OCI-LY1 (cell line): Measurements from ENCODE around the gene CA9.

ENCODE experiments used
- H2AFZ ChIP-seq: fragments of 200-600 bp; sonication (generic), shearing (Covaris generic); 2 replicates; pipeline ENCODE4 v1.6.0; 2014; ENCODE audit warnings: antibody characterized with exemption, mild to moderate bottlenecking, low read length
- H3F3A ChIP-seq: fragments of 200-600 bp; sonication (generic), shearing (Covaris generic); 2 replicates; pipeline ENCODE4 v1.6.0; 2014; ENCODE audit warnings: mild to moderate bottlenecking, antibody characterized with exemption, low read length, moderate library complexity; ENCODE audit not compliant: insufficient read depth
- H3K27ac ChIP-seq: fragments of 200-600 bp; sonication (generic); 2 replicates; pipeline ENCODE4 v1.5.1; 2014; ENCODE audit warnings: low read length, mixed run types, mild to moderate bottlenecking, low read depth; ENCODE audit not compliant: poor library complexity, severe bottlenecking
- H3K27me3 ChIP-seq: fragments of 200-600 bp; sonication (generic); 2 replicates; pipeline ENCODE4 v1.6.0; 2014; ENCODE audit warnings: antibody characterized with exemption, mild to moderate bottlenecking, low read length, moderate library complexity; ENCODE audit not compliant: insufficient read depth
- H3K36me3 ChIP-seq: fragments of 200-600 bp; sonication (generic); 2 replicates; pipeline ENCODE4 v1.6.1; 2014; ENCODE audit warnings: mild to moderate bottlenecking, antibody characterized with exemption, low read length, moderate library complexity, mixed read lengths; ENCODE audit not compliant: insufficient read depth
- H3K4me1 ChIP-seq: fragments of 200-600 bp; sonication (generic); 2 replicates; pipeline ENCODE4 v1.5.1; 2014; ENCODE audit warnings: mild to moderate bottlenecking, low read length, moderate library complexity; ENCODE audit not compliant: insufficient read depth, severe bottlenecking
- H3K4me2 ChIP-seq: fragments of 200-600 bp; sonication (generic), shearing (Covaris generic); 2 replicates; pipeline ENCODE4 v1.6.1; 2014; ENCODE audit warnings: low read length
- H3K4me3 ChIP-seq: fragments of 200-600 bp; sonication (generic); 2 replicates; pipeline ENCODE4 v1.5.1; 2014; ENCODE audit warnings: low read length, low read depth, mild to moderate bottlenecking, mixed read lengths; ENCODE audit not compliant: poor library complexity, severe bottlenecking
- H3K79me2 ChIP-seq: fragments of 200-600 bp; shearing (Covaris generic); 2 replicates; pipeline ENCODE4 v1.6.1; 2016; ENCODE audit warnings: mixed run types, low read length, mixed read lengths; ENCODE audit not compliant: insufficient read depth
- H3K9ac ChIP-seq: fragments of 200-600 bp; sonication (generic), shearing (Covaris generic); 2 replicates; pipeline ENCODE4 v1.6.1; 2014; ENCODE audit warnings: mild to moderate bottlenecking, low read length, mixed read lengths
- H3K9me2 ChIP-seq: fragments of 200-600 bp; sonication (generic), shearing (Covaris generic); 2 replicates; pipeline ENCODE4 v1.6.1; 2014; ENCODE audit warnings: low read depth, mild to moderate bottlenecking, low read length, mixed read lengths
- H3K9me3 ChIP-seq: fragments of 200-600 bp; shearing (Covaris generic); 2 replicates; pipeline ENCODE4 v1.6.1; 2014; ENCODE audit warnings: low read length, mixed read lengths
- H4K20me1 ChIP-seq: fragments of 200-600 bp; sonication (generic), shearing (Covaris generic); 2 replicates; pipeline ENCODE4 v1.6.0; 2016; ENCODE audit warnings: mild to moderate bottlenecking, low read length; ENCODE audit not compliant: insufficient read depth
- CTCF ChIP-seq: fragments of 200-600 bp; sonication (generic), shearing (Covaris generic); IDR thresholded peaks from 2 replicates; pipeline ENCODE4 v1.5.1; 2017; ENCODE audit warnings: mild to moderate bottlenecking, antibody characterized with exemption, low read length, moderate library complexity, mixed read lengths
- EZH2 ChIP-seq: fragments of 200-600 bp; sonication (generic), shearing (Covaris generic); IDR thresholded peaks from 2 replicates; pipeline ENCODE4 v1.8.0; 2017; ENCODE audit warnings: borderline replicate concordance, mixed run types, mild to moderate bottlenecking, antibody characterized with exemption, low read length, moderate library complexity, mixed read lengths

The CA9 gene

GRCh38 chr9:35673132-35674024 lies at the start of gene CA9:
Gene CA9, plus strand, starts transcription at chr9:35673928. Its CDS starts 32 bp downstream, at chr9:35673960.
- H3K36me3 ChIP-seq = no peaks in the 10 kb centered on the region
- H3K4me2 ChIP-seq = peak within 1 kb of the TSS; percentile 71; the same call in 1 of the 2 replicates
- no peaks in the 10 kb centered on the region for H3F3A ChIP-seq
- H3K4me1 ChIP-seq = peaks cover 25% of the 10 kb centered on the region
- no peak within 1 kb of the TSS; the same call in 1 of the 2 replicates for H3K9ac ChIP-seq
- H3K27ac ChIP-seq = no peak within 1 kb of the TSS
- TF ChIP-seq EZH2 (no peak), CTCF (no peak)
- H3K4me3 ChIP-seq = peak within 1 kb of the TSS; percentile 57
- H3K9me3 ChIP-seq = no peaks in the 10 kb centered on the region
- H3K27me3 ChIP-seq = peaks cover 4% of the 10 kb centered on the region
- H2AFZ ChIP-seq = no peak within 1 kb of the TSS
- no peaks in the 10 kb centered on the region for H4K20me1 ChIP-seq
- H3K79me2 ChIP-seq = no peaks in the 10 kb centered on the region
- no peaks in the 10 kb centered on the region for H3K9me2 ChIP-seq

GRCh38 chr9:35627575-35627974 lies 46.2 kb upstream of the CA9 start:
- no peak overlapping the region for H3K4me2 ChIP-seq
- TF ChIP-seq CTCF (no peak), EZH2 (no peak)

GRCh38 chr9:35628389-35628991 lies 45.2 kb upstream of the CA9 start:
- no peak for TF ChIP-seq CTCF
- no peak for TF ChIP-seq EZH2
- Histone ChIP-seq H3F3A (0 out of 2 replicates have a peak, but pooled peaks cover under 1% of the 10 kb centered on the region), H4K20me1 (no peaks in the 10 kb centered on the region), H3K9ac (no peak overlapping the region), H3K36me3 (no peaks in the 10 kb centered on the region), H3K79me2 (no peaks in the 10 kb centered on the region), H3K9me2 (no peaks in the 10 kb centered on the region), H3K27ac (peak overlapping the region; percentile 24), H2AFZ (no peak overlapping the region), H3K27me3 (no peaks in the 10 kb centered on the region), H3K4me3 (no peak overlapping the region), H3K4me2 (no peak overlapping the region), H3K4me1 (peaks cover under 1% of the 10 kb centered on the region), H3K9me3 (no peaks in the 10 kb centered on the region)

More at GRCh38 chr9:35627575-35627974, 46.2 kb upstream of the CA9 start:
- no peak overlapping the region for H2AFZ ChIP-seq
- H4K20me1 ChIP-seq = no peaks in the 10 kb centered on the region
- no peaks in the 10 kb centered on the region for H3K9me2 ChIP-seq
- H3K4me3 ChIP-seq = no peak overlapping the region
- H3K36me3 ChIP-seq = no peaks in the 10 kb centered on the region
- H3K9ac ChIP-seq = no peak overlapping the region
- no peak overlapping the region for H3K27ac ChIP-seq
- no peaks in the 10 kb centered on the region for H3K9me3 ChIP-seq
- no peaks in the 10 kb centered on the region for H3K27me3 ChIP-seq
- H3K4me1 ChIP-seq = no peaks in the 10 kb centered on the region
- no peaks in the 10 kb centered on the region for H3K79me2 ChIP-seq
- H3F3A ChIP-seq = no peaks in the 10 kb centered on the region
